A673 (cell line): Measurements from ENCODE around the gene PDCD11.

ENCODE experiments used
- EZH2 ChIP-seq: fragments of 200-600 bp; sonication (generic); IDR thresholded peaks from 2 replicates; pipeline ENCODE4 v1.6.1; 2017; ENCODE audit warnings: borderline replicate concordance, low read depth, mild to moderate bottlenecking, mixed read lengths, antibody characterized with exemption, low read length; ENCODE audit not compliant: poor library complexity, severe bottlenecking
- TF ChIP-seq, protein P1 (sequence below): fragments of 300-800, 200-600 bp; sonication (generic); conservative IDR thresholded peaks from 2 replicates; pipeline ENCODE4 v1.5.1; 2017; ENCODE audit warnings: low read depth, mild to moderate bottlenecking, antibody characterized with exemption, low read length, moderate library complexity, mixed read lengths

DNA sequence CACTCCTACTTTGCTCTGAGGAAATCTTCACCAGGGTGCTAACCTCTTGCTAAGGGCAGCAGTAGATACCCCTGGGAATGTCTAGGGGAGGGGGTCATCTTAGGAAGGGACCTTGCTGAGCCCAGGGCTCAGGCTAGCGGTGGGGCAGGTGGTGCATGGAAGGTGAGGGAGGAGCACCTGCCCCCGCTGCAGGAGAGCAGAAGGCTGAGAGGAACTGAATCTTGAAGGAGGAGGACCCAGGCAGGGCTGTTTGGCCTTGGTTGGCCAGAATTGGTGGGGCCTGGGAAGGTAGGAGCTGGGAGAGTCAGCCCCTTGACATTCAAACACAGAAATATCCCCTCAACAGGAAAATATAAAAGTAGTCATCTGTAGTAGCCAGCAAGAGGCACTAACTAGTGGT, 75.6 kb downstream of the PDCD11 start:
- TF ChIP-seq, protein P1, sequence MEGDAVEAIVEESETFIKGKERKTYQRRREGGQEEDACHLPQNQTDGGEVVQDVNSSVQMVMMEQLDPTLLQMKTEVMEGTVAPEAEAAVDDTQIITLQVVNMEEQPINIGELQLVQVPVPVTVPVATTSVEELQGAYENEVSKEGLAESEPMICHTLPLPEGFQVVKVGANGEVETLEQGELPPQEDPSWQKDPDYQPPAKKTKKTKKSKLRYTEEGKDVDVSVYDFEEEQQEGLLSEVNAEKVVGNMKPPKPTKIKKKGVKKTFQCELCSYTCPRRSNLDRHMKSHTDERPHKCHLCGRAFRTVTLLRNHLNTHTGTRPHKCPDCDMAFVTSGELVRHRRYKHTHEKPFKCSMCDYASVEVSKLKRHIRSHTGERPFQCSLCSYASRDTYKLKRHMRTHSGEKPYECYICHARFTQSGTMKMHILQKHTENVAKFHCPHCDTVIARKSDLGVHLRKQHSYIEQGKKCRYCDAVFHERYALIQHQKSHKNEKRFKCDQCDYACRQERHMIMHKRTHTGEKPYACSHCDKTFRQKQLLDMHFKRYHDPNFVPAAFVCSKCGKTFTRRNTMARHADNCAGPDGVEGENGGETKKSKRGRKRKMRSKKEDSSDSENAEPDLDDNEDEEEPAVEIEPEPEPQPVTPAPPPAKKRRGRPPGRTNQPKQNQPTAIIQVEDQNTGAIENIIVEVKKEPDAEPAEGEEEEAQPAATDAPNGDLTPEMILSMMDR = no peak
- no peak for TF ChIP-seq EZH2
